Measurements from ENCODE around the gene HACL1.
"Not testable (repeated sequence)": the region's sequence is repeated elsewhere in the genome, so short reads cannot be mapped to it uniquely, and the experiment has no call there.

Gene HACL1

GRCh38 chr3:15629860-15630597 lies 28.7 kb upstream of the HACL1 start:
- DNase-seq (ENCODE audit: extremely low read depth, low read depth): peak; percentile 56
- peak; percentile 47 for TF ChIP-seq CTCF (IDR thresholded peaks at IDR 0.05; ENCODE audit: low read depth, low read length)

- TF ChIP-seq CTCF (IDR thresholded peaks at IDR 0.05; ENCODE audit: low read depth, low read length): no peak
- DNase-seq (ENCODE audit: extremely low read depth, low read depth): no peak
Measured at GRCh38 chr3:15628967-15629366, 27.6 kb upstream of the HACL1 start.

GRCh38 chr3:15623535-15624440 lies 22.4 kb upstream of the HACL1 start:
- DNase-seq (ENCODE audit: extremely low read depth, low read depth): no peak
- no peak for TF ChIP-seq CTCF (IDR thresholded peaks at IDR 0.05; ENCODE audit: low read depth, low read length)

GRCh38 chr3:15619659-15620464 lies 18.5 kb upstream of the HACL1 start:
- DNase-seq (ENCODE audit: extremely low read depth, low read depth): not testable (repeated sequence)

GRCh38 chr3:15616053-15616452 lies 14.7 kb upstream of the HACL1 start:
- TF ChIP-seq CTCF (IDR thresholded peaks at IDR 0.05; ENCODE audit: low read depth, low read length): no peak
- no peak for DNase-seq (ENCODE audit: extremely low read depth, low read depth)

GRCh38 chr3:15614958-15615357 lies 13.6 kb upstream of the HACL1 start:
- TF ChIP-seq CTCF (IDR thresholded peaks at IDR 0.05; ENCODE audit: low read depth, low read length): no peak
- DNase-seq (ENCODE audit: extremely low read depth, low read depth): no peak

GRCh38 chr3:15612001-15612400 lies 10.6 kb upstream of the HACL1 start:
- no peak for TF ChIP-seq CTCF (IDR thresholded peaks at IDR 0.05; ENCODE audit: low read depth, low read length)
- DNase-seq (ENCODE audit: extremely low read depth, low read depth): no peak

All from AG09319 (cell line).